Prostate gland (tissue), 2 donors: ENCODE measurements around the gene SLC39A11. TPM values are rescaled to one million over a fixed set of nuclear protein-coding genes. Genes with fewer than 3 reads are reported as not detected.

ENCODE experiments used
- DNase-seq: peaks from one replicate; pipeline ENCODE4 v3.0.0-alpha.2; 2019; ENCODE audit warnings: low spot score
- H3K27ac ChIP-seq, 2 donors: fragments of 200-600 bp; sonication (generic); 2 replicates each; pipeline ENCODE4 v1.5.1; 2017 to 2019
- H3K27me3 ChIP-seq: fragments of 200-600 bp; sonication (generic); replicated peaks from 2 replicates; pipeline ENCODE4 v1.5.1; 2019; ENCODE audit not compliant: insufficient read depth
- H3K36me3 ChIP-seq, 2 donors: fragments of 200-600 bp; sonication (generic); 1 replicate in 1 of 2; 2 replicates in 1 of 2; pipeline versions ENCODE4 v1.5.1 to v1.8.1; 2017 to 2019
- H3K4me1 ChIP-seq: fragments of 200-600 bp; sonication (generic); replicated peaks from 2 replicates; pipeline ENCODE4 v1.5.1; 2019
- H3K4me3 ChIP-seq, 2 donors: fragments of 200-600 bp; sonication (generic); 2 replicates each; pipeline ENCODE4 v1.5.1; 2017 to 2019
- H3K9me3 ChIP-seq: fragments of 200-600 bp; sonication (generic); 2 replicates; pipeline ENCODE4 v1.5.1; 2017
- CTCF ChIP-seq, 4 experiments: fragments of 200-600 bp in 2 of 4; fragments of 450-650 bp in 2 of 4; sonication (generic) in 2 of 4; IDR thresholded peaks; 1 replicate in 3 of 4; 2 replicates in 1 of 4; pipeline ENCODE4 v1.5.1; 2016 to 2019; ENCODE audit warnings: antibody characterized with exemption in 4 of 4, mild to moderate bottlenecking in 2 of 4, moderate library complexity in 2 of 4
- POLR2A ChIP-seq: fragments of 450-650 bp; IDR thresholded peaks from one replicate; pipeline ENCODE4 v1.6.1; 2016; ENCODE audit warnings: antibody characterized with exemption, mild to moderate bottlenecking
- POLR2AphosphoS5 ChIP-seq: sonication (generic); formaldehyde crosslinking; IDR thresholded peaks from one replicate; pipeline ENCODE4 v1.6.1; 2017; ENCODE audit warnings: antibody characterized with exemption
- WGBS: methylation state at CpG from one replicate; pipeline ENCODE4 v1.1.5; 2018; 5-methylcytosine and 5-hydroxymethylcytosine counted together
- intact Hi-C: fragments of 100-400 bp; cut with DNase I; formaldehyde crosslinking; loops from one replicate; pipeline ENCODE4 v1.14.2; 2022
- total RNA-seq, 2 donors: library from RNA; depleted of rRNA; stranded (reverse); fragments of >200 nt; gene quantifications; one replicate each; pipeline ENCODE4 v1.1.0, GENCODE V29; 2016

Gene SLC39A11
- total RNA-seq, 2 donors from 2014 or later = 15.1 to 29.7 TPM

- intact Hi-C loops = no loop called here
- no peak for DNase-seq
- H3K27ac ChIP-seq = no peak overlapping the region
- H3K27me3 ChIP-seq = no peaks in the 10 kb centered on the region
- H3K36me3 ChIP-seq = no peaks in the 10 kb centered on the region
- H3K4me3 ChIP-seq = no peak overlapping the region
- TF ChIP-seq POLR2A (no peak), CTCF (IDR thresholded peaks at IDR 0.05) (no peak), POLR2AphosphoS5 (no peak)
- WGBS = 86% methylated on average over 6 of the region's 6 CpGs
- H3K4me1 ChIP-seq = no peaks in the 10 kb centered on the region
- no peaks in the 10 kb centered on the region for H3K9me3 ChIP-seq
These were observed 34.5 kb downstream of the SLC39A11 start for GRCh38 chr17:73058022-73058421.

GRCh38 chr17:73057196-73057595 lies 35.3 kb downstream of the SLC39A11 start:
- no peaks in the 10 kb centered on the region for H3K27me3 ChIP-seq
- TF ChIP-seq POLR2AphosphoS5 (no peak), POLR2A (no peak), CTCF (IDR thresholded peaks at IDR 0.05) (no peak)
- H3K36me3 ChIP-seq = no peaks in the 10 kb centered on the region
- H3K4me1 ChIP-seq = no peaks in the 10 kb centered on the region
- H3K27ac ChIP-seq = no peak overlapping the region
- intact Hi-C loops = no loop called here
- no peaks in the 10 kb centered on the region for H3K9me3 ChIP-seq
- 87% methylated on average over 5 of the region's 5 CpGs for WGBS
- H3K4me3 ChIP-seq = no peak overlapping the region
- DNase-seq = no peak

- Histone ChIP-seq H3K36me3 (no peaks in the 10 kb centered on the region), H3K4me3 (no peak overlapping the region), H3K4me1 (no peaks in the 10 kb centered on the region), H3K27ac (no peak overlapping the region), H3K9me3 (no peaks in the 10 kb centered on the region), H3K27me3 (no peaks in the 10 kb centered on the region)
- no peak for DNase-seq
- no peak for TF ChIP-seq CTCF (IDR thresholded peaks at IDR 0.05)
- no peak for TF ChIP-seq POLR2A
- no peak for TF ChIP-seq POLR2AphosphoS5
- 88% methylated on average over 4 of the region's 4 CpGs for WGBS
- intact Hi-C loops = no loop called here
These were observed 39.6 kb downstream of the SLC39A11 start for GRCh38 chr17:73052923-73053322.

- TF ChIP-seq POLR2AphosphoS5 (no peak), POLR2A (no peak), CTCF (IDR thresholded peaks at IDR 0.05) (no peak)
- 91% methylated on average over 4 of the region's 4 CpGs for WGBS
- Histone ChIP-seq H3K27ac (no peak overlapping the region), H3K27me3 (no peaks in the 10 kb centered on the region), H3K4me1 (no peaks in the 10 kb centered on the region), H3K9me3 (no peaks in the 10 kb centered on the region), H3K36me3 (no peaks in the 10 kb centered on the region), H3K4me3 (no peak overlapping the region)
- intact Hi-C loops = no loop called here
- DNase-seq = no peak
These were observed 41.7 kb downstream of the SLC39A11 start for GRCh38 chr17:73050797-73051196.

GRCh38 chr17:73048170-73048569 lies 44.3 kb downstream of the SLC39A11 start:
- intact Hi-C loops = no loop called here

More at GRCh38 chr17:73048170-73048569, 44.3 kb downstream of the SLC39A11 start:
- Histone ChIP-seq H3K9me3 (no peaks in the 10 kb centered on the region), H3K27ac (no peak overlapping the region), H3K27me3 (no peaks in the 10 kb centered on the region), H3K4me1 (no peaks in the 10 kb centered on the region), H3K4me3 (no peak overlapping the region), H3K36me3 (no peaks in the 10 kb centered on the region)
- TF ChIP-seq POLR2A (no peak), CTCF (IDR thresholded peaks at IDR 0.05) (no peak), POLR2AphosphoS5 (no peak)
- 98% methylated on average over 4 of the region's 4 CpGs for WGBS
- no peak for DNase-seq
